GM12878 (cell line): ENCODE data around the gene NKAIN4. TPM values are rescaled to one million over a fixed set of nuclear protein-coding genes. Genes with fewer than 3 reads are reported as not detected.

Experiments
- ATAC-seq: fragments of 200-7000 bp; cut with Tn5 transposase; 3 replicates; pipeline ENCODE4 v1.9.1; 2020; ENCODE audit warnings: mild to moderate bottlenecking, moderate library complexity
- BruUV-seq: library from RNA; stranded (reverse); fragments of 400-500 nt; replicated peaks from 2 replicates; lab custom pipeline; 2021; lab: Mats Ljungman, UMichigan
- CTCF ChIA-PET: fragments of 300-600 bp; sonication (Branson Sonifier 250); formaldehyde crosslinking; extraction: SDS; loops from one replicate; lab custom pipeline; 2021; ENCODE audit warnings: inconsistent platforms; lab: Yijun Ruan, JAX
- POLR2A ChIA-PET: fragments of 350-600 bp; formaldehyde crosslinking; extraction: SDS; loops from one replicate; lab custom pipeline; 2021; ENCODE audit warnings: inconsistent platforms; lab: Charles Lee
- RAD21 ChIA-PET: fragments of 300-600 bp; sonication (Branson Sonifier 250); formaldehyde crosslinking; loops from one replicate; lab custom pipeline; 2023; ENCODE audit warnings: antibody characterized with exemption; ENCODE audit not compliant: unreplicated experiment; lab: Charles Lee
- SMC1A ChIA-PET: fragments of 300-600 bp; sonication (Branson Sonifier 250); formaldehyde crosslinking; loops from one replicate; lab custom pipeline; 2023; ENCODE audit not compliant: unreplicated experiment, uncharacterized antibody; lab: Charles Lee
- DNase-seq: peaks from one replicate; pipeline ENCODE4 v3.0.0-alpha.2; 2011; ENCODE audit warnings: low read depth, low spot score
- FAIRE-seq: peaks from 3 replicates; lab custom pipeline; 2011; peaks lifted over from hg19 to GRCh38; lab: Jason Lieb, UNC
- H2AFZ ChIP-seq: 2 replicates; pipeline ENCODE4 v1.6.0; 2011; ENCODE audit warnings: low read depth, low read length, control low read depth; ENCODE audit not compliant: control insufficient read depth
- H3K27ac ChIP-seq: 2 replicates; pipeline ENCODE4 v1.5.1; 2011; ENCODE audit warnings: control low read depth; ENCODE audit not compliant: control insufficient read depth, insufficient read depth
- H3K27me3 ChIP-seq, 2 experiments: replicated peaks in 1 of 2; 2 replicates each; pipeline versions ENCODE4 v1.6.0 to v1.6.1; 2011; ENCODE audit warnings: low read length in 1 of 2; ENCODE audit not compliant: control insufficient read depth in 2 of 2, insufficient read depth in 2 of 2
- H3K36me3 ChIP-seq, 2 experiments: 2 replicates each; pipeline ENCODE4 v1.5.1; 2011; ENCODE audit warnings: low read length in 1 of 2; ENCODE audit not compliant: control insufficient read depth in 2 of 2, insufficient read depth in 2 of 2
- H3K4me1 ChIP-seq: 2 replicates; pipeline ENCODE4 v1.6.1; 2011; ENCODE audit warnings: mild to moderate bottlenecking, low read length, moderate library complexity, mixed read lengths; ENCODE audit not compliant: control insufficient read depth, insufficient read depth
- H3K4me2 ChIP-seq: 2 replicates; pipeline ENCODE4 v1.6.0; 2011; ENCODE audit warnings: control low read depth; ENCODE audit not compliant: control insufficient read depth, insufficient read depth
- H3K4me3 ChIP-seq: fragments of 200-600 bp; sonication (generic); 2 replicates; pipeline ENCODE4 v1.5.1; 2016
- H3K79me2 ChIP-seq: 2 replicates; pipeline ENCODE4 v1.6.0; 2011; ENCODE audit warnings: low read length; ENCODE audit not compliant: control insufficient read depth, insufficient read depth
- H3K9ac ChIP-seq: 2 replicates; pipeline ENCODE4 v1.8.0; 2011; ENCODE audit warnings: low read length, control low read depth, mixed read lengths; ENCODE audit not compliant: control insufficient read depth, insufficient read depth
- H3K9me3 ChIP-seq: replicated peaks from 3 replicates; pipeline ENCODE4 v1.5.1; 2011; ENCODE audit warnings: mild to moderate bottlenecking, low read length; ENCODE audit not compliant: control insufficient read depth, insufficient read depth
- H4K20me1 ChIP-seq: 2 replicates; pipeline ENCODE4 v1.6.0; 2011; ENCODE audit not compliant: control insufficient read depth, insufficient read depth
- ASH2L ChIP-seq: fragments of 300-600, 200-600 bp; sonication (generic); IDR thresholded peaks from 2 replicates; pipeline ENCODE4 v1.6.1; 2017; ENCODE audit warnings: low read depth, mild to moderate bottlenecking, borderline replicate concordance
- FOXM1 ChIP-seq: IDR thresholded peaks from 2 replicates; pipeline ENCODE4 v1.6.1; 2012; ENCODE audit warnings: low read depth, mild to moderate bottlenecking, inconsistent platforms, low read length, moderate library complexity
- IKZF2 ChIP-seq, 2 experiments: fragments of 450-650 bp; IDR thresholded peaks; 2 replicates each; pipeline ENCODE4 v1.6.1; 2017; ENCODE audit warnings: mild to moderate bottlenecking in 2 of 2, moderate library complexity in 2 of 2
- IRF4 ChIP-seq: IDR thresholded peaks from 2 replicates; pipeline ENCODE4 v1.6.1; 2011; ENCODE audit warnings: low read depth, low read length
- NFYA ChIP-seq: IDR thresholded peaks from 2 replicates; pipeline ENCODE4 v1.6.1; 2011; ENCODE audit warnings: low read depth, mild to moderate bottlenecking, low read length, improper control_type of control experiment, borderline replicate concordance
- NR2C1 ChIP-seq: fragments of 450-650 bp; IDR thresholded peaks from 2 replicates; pipeline ENCODE4 v1.6.1; 2017; ENCODE audit warnings: antibody characterized with exemption, mild to moderate bottlenecking, moderate library complexity
- NRF1 ChIP-seq: conservative IDR thresholded peaks from 2 replicates; pipeline ENCODE4 v1.6.1; 2011; ENCODE audit warnings: mild to moderate bottlenecking, low read depth, low read length, improper control_type of control experiment
- SIN3A ChIP-seq: IDR thresholded peaks from 2 replicates; pipeline ENCODE4 v1.6.1; 2012; ENCODE audit warnings: low read depth, low read length, improper control_type of control experiment
- SMARCA5 ChIP-seq: fragments of 450-650 bp; IDR thresholded peaks from 2 replicates; pipeline ENCODE4 v1.6.1; 2017; ENCODE audit warnings: mild to moderate bottlenecking
- SRF ChIP-seq, 2 experiments: IDR thresholded peaks; 2 replicates each; pipeline ENCODE4 v1.6.1; 2011; ENCODE audit warnings: low read depth in 2 of 2, low read length in 2 of 2, mild to moderate bottlenecking in 1 of 2, moderate library complexity in 1 of 2
- TBL1XR1 ChIP-seq: IDR thresholded peaks from 2 replicates; pipeline ENCODE4 v1.6.1; 2012; ENCODE audit warnings: low read depth, low read length, improper control_type of control experiment
- WRNIP1 ChIP-seq: IDR thresholded peaks from 2 replicates; pipeline ENCODE4 v1.6.1; 2011; ENCODE audit warnings: low read depth, low read length, improper control_type of control experiment, borderline replicate concordance
- ZNF217 ChIP-seq: fragments of 450-650 bp; IDR thresholded peaks from 2 replicates; pipeline ENCODE4 v1.6.1; 2017; ENCODE audit warnings: antibody characterized with exemption, mild to moderate bottlenecking
- ZNF622 ChIP-seq: fragments of 450-650 bp; IDR thresholded peaks from 2 replicates; pipeline ENCODE4 v1.6.1; 2017; ENCODE audit warnings: mild to moderate bottlenecking, inconsistent platforms
- ZZZ3 ChIP-seq: IDR thresholded peaks from 2 replicates; pipeline ENCODE4 v1.6.1; 2011; ENCODE audit warnings: low read depth; ENCODE audit not compliant: control insufficient read depth, insufficient read length
- WGBS: methylation state at CpG from one replicate; pipeline ENCODE4 v1.1.6; 2016; ENCODE audit warnings: low lambda C conversion rate; ENCODE audit not compliant: insufficient replicate concordance, insufficient coverage; ENCODE audit errors: missing lambda C conversion rate; 5-methylcytosine and 5-hydroxymethylcytosine counted together
- in situ Hi-C: fragments of 300-500 bp; cut with MboI; formaldehyde crosslinking; loops from 9 replicates; pipeline ENCODE4 v1.14.3; 2018; ENCODE audit warnings: mixed read lengths
- intact Hi-C: fragments of 100-400 bp; cut with micrococcal nuclease; formaldehyde crosslinking; loops from one replicate; pipeline ENCODE4 v1.14.2; 2022; ENCODE audit not compliant: unreplicated experiment
- polyA plus RNA-seq, 11 experiments: library from polyadenylated mRNA; depleted of rRNA in 4 of 11; unstranded in 6 of 11; stranded (reverse) in 5 of 11; fragments of >200 nt; fragmentation: Nextera tagmentation in 4 of 11; fragmentation: Illumina TruSeq in 1 of 11; extraction: Ambion mirVana in 4 of 11; extraction: Trizol in 1 of 11; gene quantifications; 1 replicate in 1 of 11; 2 replicates in 10 of 11; pipeline versions ENCODE4 v1.2.1 to v1.2.3, GENCODE V29; 2011 to 2016; ENCODE audit warnings: inconsistent platforms in 2 of 11, missing spikeins in 2 of 11, low read depth in 1 of 11
- total RNA-seq, 4 experiments: library from RNA; depleted of rRNA in 3 of 4; stranded (reverse); fragments of >200 nt in 3 of 4; fragmentation: Illumina TruSeq in 1 of 4; extraction: Trizol in 1 of 4; gene quantifications; 2 replicates each; pipeline versions ENCODE4 v1.2.1 to v1.2.3, GENCODE V29; 2013 to 2021
- TF ChIP-seq, protein P1 (sequence below): IDR thresholded peaks from 2 replicates; pipeline ENCODE4 v1.6.1; 2011; ENCODE audit warnings: borderline replicate concordance, low read depth, mild to moderate bottlenecking, moderate library complexity, low read length; ENCODE audit not compliant: insufficient read depth, poor library complexity, severe bottlenecking
- TF ChIP-seq, protein P2 (sequence below): fragments of 450-650 bp; formaldehyde crosslinking; IDR thresholded peaks from 2 replicates; pipeline ENCODE4 v1.5.0; 2022; ENCODE audit warnings: mild to moderate bottlenecking, missing genetic modification characterization

The NKAIN4 gene
- total and polyA plus RNA-seq, 10 of the 15 experiments (the other 5 are each of a cell fraction or from before 2014, with no cell fraction given): 0.11 TPM; not detected in 9

DNA sequence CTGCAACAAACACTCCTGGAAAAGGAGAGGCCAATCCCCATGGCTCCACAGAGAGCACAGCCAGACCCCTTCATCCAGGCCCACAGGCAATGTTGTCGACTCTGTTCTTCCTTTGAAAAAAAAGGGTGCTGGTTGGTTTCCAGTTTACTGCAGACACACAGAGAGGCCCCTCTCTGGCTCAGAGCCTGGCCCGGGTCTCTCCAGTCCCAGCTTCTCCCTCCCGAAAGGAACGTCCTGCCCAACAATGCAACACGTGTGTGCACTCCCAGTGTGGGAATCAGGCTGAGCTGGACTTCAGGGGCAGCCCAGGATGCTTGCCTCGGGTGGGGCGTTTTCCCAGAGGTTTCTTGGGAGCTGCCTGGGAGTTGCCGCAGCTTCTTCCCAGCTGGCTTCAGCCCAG lies 4.5 kb upstream of the NKAIN4 start (continued):
- TF ChIP-seq IKZF2 (IDR thresholded peaks at IDR 0.05) (no peak), NFYA (no peak), TBL1XR1 (no peak)
- TF ChIP-seq, protein P1, sequence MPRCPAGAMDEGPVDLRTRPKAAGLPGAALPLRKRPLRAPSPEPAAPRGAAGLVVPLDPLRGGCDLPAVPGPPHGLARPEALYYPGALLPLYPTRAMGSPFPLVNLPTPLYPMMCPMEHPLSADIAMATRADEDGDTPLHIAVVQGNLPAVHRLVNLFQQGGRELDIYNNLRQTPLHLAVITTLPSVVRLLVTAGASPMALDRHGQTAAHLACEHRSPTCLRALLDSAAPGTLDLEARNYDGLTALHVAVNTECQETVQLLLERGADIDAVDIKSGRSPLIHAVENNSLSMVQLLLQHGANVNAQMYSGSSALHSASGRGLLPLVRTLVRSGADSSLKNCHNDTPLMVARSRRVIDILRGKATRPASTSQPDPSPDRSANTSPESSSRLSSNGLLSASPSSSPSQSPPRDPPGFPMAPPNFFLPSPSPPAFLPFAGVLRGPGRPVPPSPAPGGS: no peak

DNA sequence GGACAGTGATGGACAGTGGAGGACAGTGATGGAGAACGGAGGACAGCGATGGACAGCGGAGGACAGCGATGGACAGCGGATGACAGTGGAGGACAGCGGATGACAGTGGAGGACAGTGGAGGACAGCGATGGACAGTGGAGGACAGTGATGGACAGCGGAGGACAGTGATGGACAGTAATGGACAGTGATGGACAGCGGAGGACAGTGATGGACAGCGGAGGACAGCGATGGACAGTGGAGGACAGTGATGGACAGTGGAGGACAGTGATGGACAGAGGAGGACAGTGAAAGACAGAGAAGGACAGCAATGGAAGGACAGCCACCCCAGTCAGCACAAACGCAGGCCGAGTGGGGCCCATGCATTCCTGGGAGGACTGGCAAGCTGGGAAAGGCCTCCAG lies 3.4 kb upstream of the NKAIN4 start:
- Histone ChIP-seq H3K9ac (no peak overlapping the region), H3K36me3 (no peaks in the 10 kb centered on the region), H3K79me2 (no peaks in the 10 kb centered on the region), H3K4me3 (no peak overlapping the region), H4K20me1 (no peaks in the 10 kb centered on the region), H3K27me3 (peaks cover 0 to 13% of the 10 kb centered on the region in 2 experiments; a peak in 3 of 4 replicates), H3K4me2 (no peak overlapping the region), H3K27ac (no peak overlapping the region), H2AFZ (no peak overlapping the region), H3K9me3 (no peaks in the 10 kb centered on the region), H3K4me1 (no peaks in the 10 kb centered on the region)
- TF ChIP-seq WRNIP1: no peak
- TF ChIP-seq, protein P2, sequence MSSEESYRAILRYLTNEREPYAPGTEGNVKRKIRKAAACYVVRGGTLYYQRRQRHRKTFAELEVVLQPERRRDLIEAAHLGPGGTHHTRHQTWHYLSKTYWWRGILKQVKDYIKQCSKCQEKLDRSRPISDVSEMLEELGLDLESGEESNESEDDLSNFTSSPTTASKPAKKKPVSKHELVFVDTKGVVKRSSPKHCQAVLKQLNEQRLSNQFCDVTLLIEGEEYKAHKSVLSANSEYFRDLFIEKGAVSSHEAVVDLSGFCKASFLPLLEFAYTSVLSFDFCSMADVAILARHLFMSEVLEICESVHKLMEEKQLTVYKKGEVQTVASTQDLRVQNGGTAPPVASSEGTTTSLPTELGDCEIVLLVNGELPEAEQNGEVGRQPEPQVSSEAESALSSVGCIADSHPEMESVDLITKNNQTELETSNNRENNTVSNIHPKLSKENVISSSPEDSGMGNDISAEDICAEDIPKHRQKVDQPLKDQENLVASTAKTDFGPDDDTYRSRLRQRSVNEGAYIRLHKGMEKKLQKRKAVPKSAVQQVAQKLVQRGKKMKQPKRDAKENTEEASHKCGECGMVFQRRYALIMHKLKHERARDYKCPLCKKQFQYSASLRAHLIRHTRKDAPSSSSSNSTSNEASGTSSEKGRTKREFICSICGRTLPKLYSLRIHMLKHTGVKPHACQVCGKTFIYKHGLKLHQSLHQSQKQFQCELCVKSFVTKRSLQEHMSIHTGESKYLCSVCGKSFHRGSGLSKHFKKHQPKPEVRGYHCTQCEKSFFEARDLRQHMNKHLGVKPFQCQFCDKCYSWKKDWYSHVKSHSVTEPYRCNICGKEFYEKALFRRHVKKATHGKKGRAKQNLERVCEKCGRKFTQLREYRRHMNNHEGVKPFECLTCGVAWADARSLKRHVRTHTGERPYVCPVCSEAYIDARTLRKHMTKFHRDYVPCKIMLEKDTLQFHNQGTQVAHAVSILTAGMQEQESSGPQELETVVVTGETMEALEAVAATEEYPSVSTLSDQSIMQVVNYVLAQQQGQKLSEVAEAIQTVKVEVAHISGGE (CRISPR knock-in tag): no peak
- TF ChIP-seq IKZF2 (IDR thresholded peaks at IDR 0.05): no peak
- TF ChIP-seq SIN3A: no peak
- no peak for TF ChIP-seq ZNF217
- no peak for TF ChIP-seq ZNF622
- no peak for TF ChIP-seq ASH2L
- no peak for TF ChIP-seq NRF1
- no peak for TF ChIP-seq ZZZ3
- no peak for TF ChIP-seq NR2C1
- no peak for TF ChIP-seq FOXM1
- no peak for TF ChIP-seq TBL1XR1
- no peak for TF ChIP-seq SRF (IDR thresholded peaks at IDR 0.05; ENCODE audit: low read depth in 2 of 2, low read length in 2 of 2)
- no peak for TF ChIP-seq IRF4
- TF ChIP-seq SMARCA5: no peak
- ATAC-seq: no peak
- BruUV-seq: no TSS peak
- intact Hi-C loops (no loop called here), in situ Hi-C loops (no loop called here)
- no peak for FAIRE-seq
- ChIA-PET SMC1A (no interaction called here), POLR2A (no interaction called here), RAD21 (no interaction called here), CTCF (no interaction called here)
- DNase-seq: no peak
- 70% methylated on average over 12 of the region's 13 CpGs for WGBS
